Esophagus squamous epithelium (tissue), 4 donors: ENCODE measurements around the gene ARL4D.

ENCODE experiments used
- POLR2A ChIP-seq, 4 donors: fragments of 450-650 bp; IDR thresholded peaks; one replicate each; pipeline ENCODE4 v1.6.1; 2017; ENCODE audit warnings: antibody characterized with exemption in 4 of 4, mild to moderate bottlenecking in 4 of 4, moderate library complexity in 3 of 4
- TF ChIP-seq, protein P1 (sequence below), 6 experiments: fragments of 450-650 bp in 4 of 6; fragments of 200-600 bp in 2 of 6; sonication (generic) in 2 of 6; IDR thresholded peaks; one replicate each; pipeline ENCODE4 v1.5.1; 2016 to 2019; ENCODE audit warnings: antibody characterized with exemption in 6 of 6, mild to moderate bottlenecking in 4 of 6, moderate library complexity in 4 of 6

DNA sequence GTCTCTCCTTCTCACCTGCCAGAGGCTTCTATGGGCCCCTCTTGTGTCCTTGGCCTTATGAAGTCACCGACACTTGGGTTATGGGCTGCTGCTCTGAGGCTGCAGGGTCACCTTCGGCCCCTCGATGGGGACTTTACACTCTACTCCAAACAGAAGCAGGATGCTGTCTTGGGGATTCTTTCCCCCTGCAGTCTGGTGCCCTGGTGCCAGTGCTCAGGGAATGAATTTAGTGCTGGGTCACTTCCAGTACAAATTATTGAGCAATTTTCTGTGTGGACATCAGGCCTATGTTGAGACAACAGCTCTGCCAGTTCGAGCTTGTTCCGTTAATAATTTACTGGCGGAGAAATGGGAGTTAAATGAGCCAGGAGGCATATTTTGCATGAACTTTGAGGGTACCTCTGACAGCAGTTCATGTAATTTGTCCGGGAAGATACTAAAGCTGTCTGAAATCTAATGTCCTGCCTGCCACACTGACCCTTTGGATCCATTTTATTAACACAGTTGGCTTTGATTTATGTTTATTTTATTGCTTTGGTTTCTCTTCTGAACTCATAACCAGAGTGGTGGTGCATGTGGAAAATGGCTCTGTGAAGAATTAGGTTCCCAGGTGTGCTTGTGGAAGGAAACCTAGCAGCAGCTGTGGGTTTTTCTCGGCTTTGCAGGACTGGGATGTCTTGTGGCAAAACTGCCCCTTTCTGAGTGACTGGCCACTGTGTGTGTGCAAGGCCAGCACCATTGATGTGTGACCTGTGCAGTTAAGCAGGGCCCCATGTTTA is 50.9 kb downstream of the ARL4D start:
- TF ChIP-seq POLR2A (IDR thresholded peaks at IDR 0.05), result no peak
- TF ChIP-seq, protein P1, sequence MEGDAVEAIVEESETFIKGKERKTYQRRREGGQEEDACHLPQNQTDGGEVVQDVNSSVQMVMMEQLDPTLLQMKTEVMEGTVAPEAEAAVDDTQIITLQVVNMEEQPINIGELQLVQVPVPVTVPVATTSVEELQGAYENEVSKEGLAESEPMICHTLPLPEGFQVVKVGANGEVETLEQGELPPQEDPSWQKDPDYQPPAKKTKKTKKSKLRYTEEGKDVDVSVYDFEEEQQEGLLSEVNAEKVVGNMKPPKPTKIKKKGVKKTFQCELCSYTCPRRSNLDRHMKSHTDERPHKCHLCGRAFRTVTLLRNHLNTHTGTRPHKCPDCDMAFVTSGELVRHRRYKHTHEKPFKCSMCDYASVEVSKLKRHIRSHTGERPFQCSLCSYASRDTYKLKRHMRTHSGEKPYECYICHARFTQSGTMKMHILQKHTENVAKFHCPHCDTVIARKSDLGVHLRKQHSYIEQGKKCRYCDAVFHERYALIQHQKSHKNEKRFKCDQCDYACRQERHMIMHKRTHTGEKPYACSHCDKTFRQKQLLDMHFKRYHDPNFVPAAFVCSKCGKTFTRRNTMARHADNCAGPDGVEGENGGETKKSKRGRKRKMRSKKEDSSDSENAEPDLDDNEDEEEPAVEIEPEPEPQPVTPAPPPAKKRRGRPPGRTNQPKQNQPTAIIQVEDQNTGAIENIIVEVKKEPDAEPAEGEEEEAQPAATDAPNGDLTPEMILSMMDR (IDR thresholded peaks at IDR 0.05), result no peak
